NCI-H2081 treated with DMSO at 0.1 percent for 48 hours (cell line): ENCODE data around the gene CLEC4M.
"Not testable (repeated sequence)": the region's sequence is repeated elsewhere in the genome, so short reads cannot be mapped to it uniquely, and the experiment has no call there.

ENCODE experiments used
- DNase-seq: peaks from one replicate; lab custom pipeline; 2025; lab: John Stamatoyannopoulos, UW

CLEC4M gene

DNA sequence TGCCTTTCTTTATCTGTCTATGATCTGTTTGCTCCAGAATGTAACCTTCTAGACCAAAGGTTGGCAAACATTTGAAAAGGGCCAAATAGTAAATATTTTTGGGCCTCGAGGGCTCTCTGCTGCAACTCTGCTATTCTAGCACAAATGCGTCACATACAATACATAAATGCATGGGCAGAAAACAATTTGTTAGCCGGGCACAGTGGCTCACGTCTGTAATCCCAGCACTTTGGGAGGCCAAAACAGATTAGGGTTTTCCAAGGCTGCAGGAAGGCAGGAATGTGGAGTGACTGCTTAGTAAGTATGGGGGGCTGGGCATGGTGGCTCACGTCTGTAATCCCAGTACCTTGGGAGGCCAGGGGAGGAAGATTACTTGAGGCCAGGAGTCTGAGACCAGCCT lies 45.1 kb downstream of the CLEC4M start:
- no peak for DNase-seq

GRCh38 chr19:7811989-7812388 lies 48.9 kb downstream of the CLEC4M start:
- DNase-seq = no peak

DNA sequence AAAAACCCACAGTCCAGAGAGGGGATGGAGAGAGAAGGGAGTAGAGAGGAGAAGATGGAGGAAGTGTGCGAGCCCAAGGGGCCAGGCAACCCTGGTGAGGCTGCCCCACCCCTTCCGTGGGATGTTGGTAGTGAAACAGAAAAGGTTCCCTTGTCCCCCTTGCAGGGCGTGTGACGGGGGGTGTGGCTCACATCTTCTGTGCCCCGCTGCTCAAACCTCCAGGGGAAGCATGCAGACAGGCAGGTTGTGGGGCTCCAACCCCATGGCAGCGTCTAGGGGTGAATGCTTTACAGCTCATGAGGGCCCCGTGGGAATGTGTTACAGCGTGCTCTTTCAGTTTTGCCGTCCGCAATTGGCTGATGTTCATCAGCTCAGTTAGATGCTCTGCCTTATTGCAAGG lies 52.3 kb downstream of the CLEC4M start:
- no peak for DNase-seq

- not testable (repeated sequence) for DNase-seq
Observed at GRCh38 chr19:7816040-7816439, 53.0 kb downstream of the CLEC4M start.

- no peak for DNase-seq
Observed at GRCh38 chr19:7817801-7818200, 54.8 kb downstream of the CLEC4M start.

DNA sequence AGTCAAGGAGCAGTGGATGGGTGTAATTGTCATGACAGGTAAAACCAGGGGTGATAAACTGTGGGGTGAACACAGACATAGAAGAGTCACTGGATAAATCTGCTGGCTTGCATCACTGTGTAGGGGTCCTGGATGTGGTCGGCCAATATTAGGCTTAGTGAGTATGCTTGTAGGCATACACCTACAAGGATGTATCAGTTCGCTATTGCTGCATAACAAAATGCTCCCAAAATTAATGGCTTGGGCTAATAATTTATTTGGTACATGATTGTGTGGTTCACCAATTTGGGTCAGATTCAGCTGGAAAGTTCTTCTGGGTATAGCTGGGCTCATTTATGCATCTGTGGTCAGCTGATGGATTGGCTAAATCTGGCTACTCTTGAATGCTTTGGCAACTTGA lies 55.8 kb downstream of the CLEC4M start:
- no peak for DNase-seq
